SKM-1 treated with dmso at 0.1 percent for 144 hours (cell line): ENCODE results near the gene PRKAR2B.
"Not testable (repeated sequence)": the region's sequence is repeated elsewhere in the genome, so short reads cannot be mapped to it uniquely, and the experiment has no call there.

ENCODE experiments used
- DNase-seq: peaks from one replicate; lab custom pipeline; 2025; ENCODE audit not compliant: unreplicated experiment; lab: John Stamatoyannopoulos, UW

The PRKAR2B gene

GRCh38 chr7:107076781-107077698, 32.5 kb downstream of the PRKAR2B start:
- DNase-seq: no peak

- DNase-seq: no peak
Measured at GRCh38 chr7:107077699-107078516, 33.4 kb downstream of the PRKAR2B start.

GRCh38 chr7:107078517-107078966, 34.0 kb downstream of the PRKAR2B start:
- DNase-seq: no peak

GRCh38 chr7:107079212-107079940, 34.9 kb downstream of the PRKAR2B start:
- no peak for DNase-seq

- no peak for DNase-seq
Measured at GRCh38 chr7:107080099-107080505, 35.6 kb downstream of the PRKAR2B start.

- no peak for DNase-seq
Measured at GRCh38 chr7:107080533-107080932, 36.0 kb downstream of the PRKAR2B start.

GRCh38 chr7:107085180-107085579, 40.7 kb downstream of the PRKAR2B start:
- no peak for DNase-seq

- DNase-seq: no peak
Measured at GRCh38 chr7:107089627-107090026, 45.1 kb downstream of the PRKAR2B start.

GRCh38 chr7:107090457-107090856, 46.0 kb downstream of the PRKAR2B start:
- DNase-seq: no peak

GRCh38 chr7:107091306-107091705, 46.8 kb downstream of the PRKAR2B start:
- no peak for DNase-seq

GRCh38 chr7:107093671-107094070, 49.2 kb downstream of the PRKAR2B start:
- not testable (repeated sequence) for DNase-seq

GRCh38 chr7:107099154-107099553, 54.6 kb downstream of the PRKAR2B start:
- not testable (repeated sequence) for DNase-seq

- no peak for DNase-seq
Measured at GRCh38 chr7:107100824-107101223, 56.3 kb downstream of the PRKAR2B start.

GRCh38 chr7:107103369-107103768, 58.9 kb downstream of the PRKAR2B start:
- DNase-seq: no peak

- DNase-seq: no peak
Measured at GRCh38 chr7:107104801-107105200, 60.3 kb downstream of the PRKAR2B start.

GRCh38 chr7:107105591-107106245, 61.2 kb downstream of the PRKAR2B start:
- no peak for DNase-seq

- no peak for DNase-seq
Measured at GRCh38 chr7:107108793-107109371, 64.4 kb downstream of the PRKAR2B start.

- DNase-seq: no peak
Measured at GRCh38 chr7:107109955-107110354, 65.5 kb downstream of the PRKAR2B start.

- no peak for DNase-seq
Measured at GRCh38 chr7:107111196-107111595, 66.7 kb downstream of the PRKAR2B start.

- no peak for DNase-seq
Measured at GRCh38 chr7:107113866-107114265, 69.4 kb downstream of the PRKAR2B start.
